Measurements from ENCODE around the gene LIPE. TPM values are rescaled to one million over a fixed set of nuclear protein-coding genes. Genes with fewer than 3 reads are reported as not detected.

The LIPE gene
- total RNA-seq, 1 donor = 1.8 TPM

DNA sequence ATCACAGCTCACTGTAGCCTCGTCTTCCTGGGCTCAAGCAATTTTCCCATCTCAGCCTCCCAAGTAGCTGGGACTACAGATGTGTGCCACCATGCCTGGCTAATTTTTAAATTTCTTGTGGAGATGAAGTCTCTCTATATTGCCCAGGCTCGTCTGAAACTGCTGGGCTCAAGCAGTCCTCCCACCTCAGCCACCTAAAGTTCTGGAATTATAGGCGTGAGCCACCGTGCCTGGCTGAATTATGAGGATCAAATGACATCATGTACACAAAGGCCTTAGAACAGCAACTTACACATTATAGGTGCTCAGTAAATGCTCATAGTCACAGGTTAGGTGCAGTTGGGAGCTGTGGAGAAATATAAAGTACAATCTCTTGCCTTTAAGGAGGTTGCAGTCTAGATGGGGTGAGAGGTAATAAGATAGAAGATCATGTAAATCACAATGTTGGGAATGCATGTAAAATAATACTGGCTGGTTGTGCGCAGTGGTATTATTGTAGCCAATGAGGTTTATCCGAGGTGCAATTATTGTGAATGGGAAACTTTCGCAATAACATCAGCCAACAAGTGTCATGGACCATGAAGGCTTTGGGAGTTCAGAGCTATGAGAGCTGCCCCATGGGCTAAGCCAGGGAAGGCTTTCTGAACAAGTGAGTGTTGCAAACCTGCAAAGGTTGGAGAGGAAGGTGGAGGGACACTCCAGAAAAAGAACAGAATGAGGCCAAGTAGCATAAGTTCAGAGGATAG lies 45.4 kb upstream of the LIPE start:
- no peak overlapping the region for H3K4me2 ChIP-seq (ENCODE audit: insufficient read depth, low read length)
- no peaks in the 10 kb centered on the region for H3K9me3 ChIP-seq (ENCODE audit: low read depth, low read length)
- H3K4me1 ChIP-seq (ENCODE audit: insufficient read depth, low read length) = peaks cover 5% of the 10 kb centered on the region
- no peaks in the 10 kb centered on the region for H3K79me2 ChIP-seq (ENCODE audit: insufficient read depth, low read length)
- no peak overlapping the region for H2AFZ ChIP-seq (ENCODE audit: low read length)
- peaks cover 36% of the 10 kb centered on the region for H4K20me1 ChIP-seq (ENCODE audit: insufficient read depth, low read length)
- TF ChIP-seq, protein P1, sequence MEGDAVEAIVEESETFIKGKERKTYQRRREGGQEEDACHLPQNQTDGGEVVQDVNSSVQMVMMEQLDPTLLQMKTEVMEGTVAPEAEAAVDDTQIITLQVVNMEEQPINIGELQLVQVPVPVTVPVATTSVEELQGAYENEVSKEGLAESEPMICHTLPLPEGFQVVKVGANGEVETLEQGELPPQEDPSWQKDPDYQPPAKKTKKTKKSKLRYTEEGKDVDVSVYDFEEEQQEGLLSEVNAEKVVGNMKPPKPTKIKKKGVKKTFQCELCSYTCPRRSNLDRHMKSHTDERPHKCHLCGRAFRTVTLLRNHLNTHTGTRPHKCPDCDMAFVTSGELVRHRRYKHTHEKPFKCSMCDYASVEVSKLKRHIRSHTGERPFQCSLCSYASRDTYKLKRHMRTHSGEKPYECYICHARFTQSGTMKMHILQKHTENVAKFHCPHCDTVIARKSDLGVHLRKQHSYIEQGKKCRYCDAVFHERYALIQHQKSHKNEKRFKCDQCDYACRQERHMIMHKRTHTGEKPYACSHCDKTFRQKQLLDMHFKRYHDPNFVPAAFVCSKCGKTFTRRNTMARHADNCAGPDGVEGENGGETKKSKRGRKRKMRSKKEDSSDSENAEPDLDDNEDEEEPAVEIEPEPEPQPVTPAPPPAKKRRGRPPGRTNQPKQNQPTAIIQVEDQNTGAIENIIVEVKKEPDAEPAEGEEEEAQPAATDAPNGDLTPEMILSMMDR (IDR thresholded peaks at IDR 0.05; ENCODE audit: extremely low read depth, low read depth, low read length) = no peak
- no peak overlapping the region for H3K4me3 ChIP-seq (ENCODE audit: insufficient read depth, low read length)
- H3K27me3 ChIP-seq (ENCODE audit: insufficient read depth, low read length) = peaks cover 52% of the 10 kb centered on the region
- no peaks in the 10 kb centered on the region for H3K36me3 ChIP-seq (ENCODE audit: insufficient read depth, low read length)
- H3K27ac ChIP-seq (ENCODE audit: low read depth, low read length) = no peak overlapping the region
- no peak for DNase-seq (ENCODE audit: insufficient read length, low spot score, missing footprints)

DNA sequence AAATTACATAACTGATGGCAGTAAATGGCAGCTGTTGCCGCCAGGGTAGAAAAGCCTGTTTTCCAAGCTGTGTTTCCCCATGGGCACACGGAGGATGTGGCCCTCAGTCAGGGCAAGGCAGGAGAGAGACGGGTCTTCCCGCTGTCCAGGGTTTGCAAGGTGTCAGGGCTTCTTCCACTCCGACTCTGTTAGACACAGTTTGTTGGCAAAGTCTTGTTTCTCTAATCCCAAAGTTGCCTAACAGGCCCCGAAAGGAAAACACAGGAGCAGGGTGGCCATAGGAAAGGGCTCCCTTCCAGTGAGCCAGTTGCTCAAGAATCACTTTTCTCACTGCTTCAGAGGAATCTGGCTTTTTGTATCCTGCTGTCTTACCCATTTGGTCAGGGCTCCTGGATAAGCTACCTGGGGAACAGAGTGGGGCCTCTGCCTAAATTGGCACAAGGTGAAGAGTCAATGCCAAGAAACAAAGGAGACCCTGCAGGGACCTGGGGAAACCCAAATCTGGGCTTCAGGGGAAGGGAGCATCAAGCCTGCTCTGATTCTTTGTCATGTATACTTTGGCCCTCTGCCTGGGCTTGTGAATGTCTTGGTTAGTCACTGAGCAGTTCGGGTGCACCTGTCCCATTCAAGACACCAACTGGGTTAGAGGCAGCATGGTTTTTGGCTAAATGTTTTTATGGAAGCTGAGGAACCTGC lies 44.5 kb upstream of the LIPE start:
- H3K36me3 ChIP-seq (ENCODE audit: insufficient read depth, low read length) = no peaks in the 10 kb centered on the region
- no peak overlapping the region for H3K4me2 ChIP-seq (ENCODE audit: insufficient read depth, low read length)
- H4K20me1 ChIP-seq (ENCODE audit: insufficient read depth, low read length) = peaks cover 42% of the 10 kb centered on the region
- no peak for DNase-seq (ENCODE audit: insufficient read length, low spot score, missing footprints)
- H3K4me1 ChIP-seq (ENCODE audit: insufficient read depth, low read length) = peaks cover 14% of the 10 kb centered on the region
- H3K79me2 ChIP-seq (ENCODE audit: insufficient read depth, low read length) = no peaks in the 10 kb centered on the region
- H3K4me3 ChIP-seq (ENCODE audit: insufficient read depth, low read length) = no peak overlapping the region
- H2AFZ ChIP-seq (ENCODE audit: low read length) = no peak overlapping the region
- peaks cover 52% of the 10 kb centered on the region for H3K27me3 ChIP-seq (ENCODE audit: insufficient read depth, low read length)
- no peaks in the 10 kb centered on the region for H3K9me3 ChIP-seq (ENCODE audit: low read depth, low read length)
- H3K27ac ChIP-seq (ENCODE audit: low read depth, low read length) = no peak overlapping the region
- TF ChIP-seq, protein P1 (IDR thresholded peaks at IDR 0.05; ENCODE audit: extremely low read depth, low read depth, low read length) = no peak

DNA sequence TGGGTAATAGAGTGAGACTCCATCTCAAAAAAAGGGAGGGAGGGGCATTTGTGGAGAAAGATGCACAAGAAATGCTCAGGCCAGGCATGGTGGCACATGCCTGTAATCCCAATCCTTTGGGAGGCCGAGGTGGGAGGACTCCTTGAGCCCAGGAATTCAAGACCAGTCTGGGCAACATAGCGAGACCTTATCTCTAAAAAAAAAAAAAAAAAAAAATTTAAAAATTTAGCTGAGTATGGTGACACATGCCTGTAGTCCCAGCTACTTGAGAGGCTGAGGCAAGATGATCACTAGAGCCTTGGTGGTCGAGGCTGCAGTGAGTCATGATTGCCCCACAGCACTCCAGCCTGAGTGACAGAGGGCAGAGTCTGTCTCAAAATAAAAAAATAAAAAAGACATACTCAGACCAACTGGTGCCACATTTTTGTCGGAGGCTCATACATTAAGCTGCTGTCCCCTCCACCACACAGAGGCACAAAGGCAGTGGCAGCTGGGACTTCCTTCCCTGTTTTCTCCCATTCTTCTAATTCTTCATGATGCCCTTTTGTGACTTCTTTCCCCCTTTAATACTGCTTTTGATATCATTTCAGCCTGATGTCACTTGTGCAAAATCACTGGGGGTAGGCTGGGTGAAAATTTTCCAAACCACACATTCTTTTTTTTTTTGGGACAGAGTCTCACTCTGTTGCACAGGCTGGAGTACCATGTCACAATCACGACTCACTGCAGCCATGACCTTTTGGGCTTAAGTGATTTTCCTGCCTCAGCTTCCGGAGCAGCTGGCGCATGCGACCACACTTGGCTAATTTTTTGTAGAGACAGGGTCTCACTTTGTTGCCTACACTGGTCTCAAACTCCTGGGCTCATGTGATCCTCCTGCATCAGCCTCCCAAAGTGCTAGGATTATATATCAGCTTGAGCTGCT lies 42.4 kb upstream of the LIPE start:
- Histone ChIP-seq H3K9me3 (ENCODE audit: low read depth, low read length) (no peaks in the 10 kb centered on the region), H3K27me3 (ENCODE audit: insufficient read depth, low read length) (peaks cover 54% of the 10 kb centered on the region), H2AFZ (ENCODE audit: low read length) (no peak overlapping the region), H3K4me1 (ENCODE audit: insufficient read depth, low read length) (peaks cover 17% of the 10 kb centered on the region), H3K36me3 (ENCODE audit: insufficient read depth, low read length) (no peaks in the 10 kb centered on the region), H3K4me3 (ENCODE audit: insufficient read depth, low read length) (no peak overlapping the region), H3K79me2 (ENCODE audit: insufficient read depth, low read length) (no peaks in the 10 kb centered on the region), H4K20me1 (ENCODE audit: insufficient read depth, low read length) (peaks cover 40% of the 10 kb centered on the region), H3K27ac (ENCODE audit: low read depth, low read length) (no peak overlapping the region), H3K4me2 (ENCODE audit: insufficient read depth, low read length) (no peak overlapping the region)
- TF ChIP-seq, protein P1 (IDR thresholded peaks at IDR 0.05; ENCODE audit: extremely low read depth, low read depth, low read length) = no peak
- peak; percentile 73 for DNase-seq (ENCODE audit: insufficient read length, low spot score, missing footprints)

Data from osteoblast (primary cell).